ENCODE measurements around the gene EPN3. TPM values are rescaled to one million over a fixed set of nuclear protein-coding genes. Genes with fewer than 3 reads are reported as not detected.

The EPN3 gene
- total RNA-seq, 4 donors from 2014 or later = 99.2 to 174 (median 115) TPM

GRCh38 chr17:50513495-50513894 is 19.0 kb upstream of the EPN3 start:
- no peak overlapping the region for H3K4me3 ChIP-seq (ENCODE audit: low read depth, poor library complexity, severe bottlenecking)
- TF ChIP-seq CTCF (IDR thresholded peaks at IDR 0.05) (no peak), POLR2A (IDR thresholded peaks at IDR 0.05) (no peak)
- DNase-seq (ENCODE audit: low spot score in 2 of 2) = no peak
- intact Hi-C loops (cut with DNase I; ENCODE audit: low total_unique reads) = no loop called here
- 64 to 75% methylated on average over 4 of the region's 4 CpGs for WGBS, 2 donors

- WGBS, 2 donors = 83 to 86% methylated on average over 3 of the region's 3 CpGs
These were observed 18.1 kb upstream of the EPN3 start for GRCh38 chr17:50514388-50514787.

GRCh38 chr17:50514936-50515702 is 17.4 kb upstream of the EPN3 start:
- no peak for DNase-seq (ENCODE audit: low spot score in 2 of 2)

More at GRCh38 chr17:50514388-50514787, 18.1 kb upstream of the EPN3 start:
- DNase-seq (ENCODE audit: low spot score in 2 of 2) = no peak
- TF ChIP-seq CTCF (IDR thresholded peaks at IDR 0.05) = no peak
- no peak for TF ChIP-seq POLR2A (IDR thresholded peaks at IDR 0.05)
- H3K4me3 ChIP-seq (ENCODE audit: low read depth, poor library complexity, severe bottlenecking) = no peak overlapping the region
- intact Hi-C loops (cut with DNase I; ENCODE audit: low total_unique reads) = no loop called here

DNA sequence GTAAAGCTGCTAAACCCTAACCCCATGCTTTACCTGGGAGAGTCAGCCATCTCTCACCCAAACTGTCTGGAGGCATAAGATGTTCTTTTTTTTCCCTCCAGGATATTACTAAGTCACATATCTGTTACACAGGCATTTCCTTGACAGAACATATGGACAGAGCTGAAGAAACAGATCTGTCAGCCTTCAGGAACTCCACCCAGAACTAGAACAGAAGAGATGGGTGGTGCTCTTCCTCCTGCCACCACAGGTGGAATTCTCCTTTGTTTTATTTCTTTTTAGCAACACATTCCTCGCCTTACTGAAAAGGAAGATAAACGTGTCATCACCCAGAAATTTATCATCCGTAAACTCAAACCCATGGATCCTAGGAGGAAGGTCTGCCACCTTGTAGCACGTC is 15.5 kb upstream of the EPN3 start:
- DNase-seq (ENCODE audit: low spot score in 2 of 2) = no peak
- TF ChIP-seq POLR2A (IDR thresholded peaks at IDR 0.05) = no peak
- no peak for TF ChIP-seq CTCF (IDR thresholded peaks at IDR 0.05)
- H3K4me3 ChIP-seq (ENCODE audit: low read depth, poor library complexity, severe bottlenecking) = no peak overlapping the region
- intact Hi-C loops (cut with DNase I; ENCODE audit: low total_unique reads) = no loop called here
- 73 to 89% methylated on average over 4 of the region's 4 CpGs for WGBS, 2 donors

More at GRCh38 chr17:50514936-50515702, 17.4 kb upstream of the EPN3 start:
- TF ChIP-seq POLR2A (IDR thresholded peaks at IDR 0.05) (no peak), CTCF (IDR thresholded peaks at IDR 0.05) (no peak)
- intact Hi-C loops (cut with DNase I; ENCODE audit: low total_unique reads) = no loop called here
- 56 to 60% methylated on average over 6 of the region's 6 CpGs for WGBS, 2 donors
- H3K4me3 ChIP-seq (ENCODE audit: low read depth, poor library complexity, severe bottlenecking) = no peak overlapping the region

DNA sequence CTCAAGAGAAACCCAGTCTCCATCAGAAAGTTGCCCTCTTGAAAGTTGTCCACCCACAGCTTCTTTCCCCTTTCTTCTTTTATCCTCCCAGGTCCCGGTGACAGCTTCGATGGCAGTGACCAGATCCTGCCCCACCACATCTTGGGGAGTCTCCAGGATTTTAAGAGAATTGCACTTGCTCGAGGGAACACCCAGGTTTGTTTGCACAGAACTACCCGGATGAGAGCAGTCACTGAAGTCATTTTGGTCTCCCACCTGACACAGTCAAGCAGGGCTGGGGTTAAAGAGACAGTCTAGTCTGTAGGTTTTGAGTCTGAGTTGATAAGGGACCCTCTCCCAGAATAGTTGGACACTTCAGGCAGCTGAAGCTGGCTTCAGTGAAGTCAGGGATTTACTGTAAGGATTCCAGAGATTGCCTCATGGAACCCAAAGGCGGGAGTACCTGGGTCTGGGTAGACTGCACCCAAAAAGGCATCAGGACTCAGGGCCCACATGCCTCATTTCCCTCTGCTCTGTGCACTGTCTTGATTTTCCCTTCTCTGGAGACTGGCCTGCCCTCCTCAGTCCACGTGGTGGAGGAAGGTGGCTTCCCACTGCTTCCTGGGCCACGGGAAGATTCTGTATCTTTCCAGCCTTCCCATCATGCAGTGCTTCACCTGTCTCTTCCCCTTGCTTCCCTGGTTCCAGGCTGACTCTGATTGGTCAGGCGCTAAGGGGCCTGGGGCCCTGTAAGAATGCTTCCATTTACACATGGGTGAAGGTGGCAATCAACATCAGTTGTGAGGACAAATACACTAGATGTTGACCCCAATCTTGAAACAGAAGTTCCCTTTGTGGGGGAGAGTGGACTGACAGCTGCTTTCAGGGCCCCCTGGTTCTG is 14.8 kb upstream of the EPN3 start:
- intact Hi-C loops (cut with DNase I; ENCODE audit: low total_unique reads) = no loop called here
- WGBS, 2 donors = 84 to 85% methylated on average over 8 of the region's 8 CpGs
- DNase-seq (ENCODE audit: low spot score in 2 of 2) = no peak
- no peak overlapping the region for H3K4me3 ChIP-seq (ENCODE audit: low read depth, poor library complexity, severe bottlenecking)
- TF ChIP-seq CTCF (IDR thresholded peaks at IDR 0.05) (no peak), POLR2A (IDR thresholded peaks at IDR 0.05) (no peak)

Measured in lower leg skin (tissue), 4 donors.